Psoas muscle (tissue), 8 donors: ENCODE data around the gene PI4KB. TPM values are rescaled to one million over a fixed set of nuclear protein-coding genes. Genes with fewer than 3 reads are reported as not detected.

Source experiments
- ATAC-seq, 4 donors: fragments of 200-7000 bp; cut with Tn5 transposase; one replicate each; pipeline ENCODE4 v1.9.1; 2020; ENCODE audit warnings: moderate library complexity in 3 of 4, mild to moderate bottlenecking in 2 of 4
- DNase-seq, 2 donors: peaks; one replicate each; pipeline ENCODE4 v3.0.0-alpha.2; 2020
- H3K27ac ChIP-seq: fragments of 200-600 bp; one replicate; pipeline ENCODE4 v1.8.0; 2022
- H3K27me3 ChIP-seq, 3 donors: fragments of 200-600 bp in 1 of 3; one replicate each; pipeline versions ENCODE4 v1.6.1 to v1.8.0; 2013 to 2022; ENCODE audit warnings: low read length in 2 of 3, mild to moderate bottlenecking in 2 of 3, moderate library complexity in 1 of 3; ENCODE audit not compliant: insufficient read depth in 3 of 3
- H3K36me3 ChIP-seq, 2 donors: fragments of 200-600 bp in 1 of 2; one replicate each; pipeline versions ENCODE4 v1.6.1 to v1.8.0; 2013 to 2022; ENCODE audit warnings: low read depth in 1 of 2, mild to moderate bottlenecking in 1 of 2, moderate library complexity in 1 of 2; ENCODE audit not compliant: insufficient read depth in 1 of 2
- H3K4me1 ChIP-seq: fragments of 200-600 bp; one replicate; pipeline ENCODE4 v1.8.0; 2022
- H3K4me3 ChIP-seq: fragments of 200-600 bp; one replicate; pipeline ENCODE4 v1.8.0; 2022; ENCODE audit warnings: mild to moderate bottlenecking
- H3K9me3 ChIP-seq: fragments of 200-600 bp; one replicate; pipeline ENCODE4 v1.8.0; 2022
- WGBS, 3 donors: extraction: QIAGEN DNeasy Blood & Tissue Kit; methylation state at CpG; one replicate each; pipeline versions ENCODE4 v1.1.6 to v1.1.7; 2013; 5-methylcytosine and 5-hydroxymethylcytosine counted together
- intact Hi-C, 2 donors: fragments of 100-400 bp; cut with DNase I; formaldehyde crosslinking; loops; one replicate each; pipeline versions ENCODE4 v1.11.0 to v1.14.2; 2022
- polyA plus RNA-seq, 3 donors: library from polyadenylated mRNA; stranded (reverse); fragments of 200-250 nt; gene quantifications; one replicate each; pipeline ENCODE4 v1.2.3, GENCODE V29; 2013
- total RNA-seq, 4 donors: library from RNA; stranded (reverse); fragmentation: NEBNext Ultra II Directional in 2 of 4; extraction: Animal tissue kit (Norgen Biotek cat#: 25700) in 2 of 4; gene quantifications; one replicate each; pipeline versions ENCODE4 v1.2.1 to v1.2.4, GENCODE V29; 2021 to 2023
- TF ChIP-seq, protein P1 (sequence below): fragments of 200-600 bp; IDR thresholded peaks from one replicate; pipeline ENCODE4 v1.8.0; 2022; ENCODE audit warnings: antibody characterized with exemption
- donor health status: healthy with polysubstance abuse.
- donor health status: DM: no; HTN: no; CAD: no; lungs with moderate emphysema.
- donor health status: Bipolar disorder and iron deficiency.
- donor health status: healthy.
- donor health status: DM: yes; HTN: yes; CAD: no.
- donor health status: DM: no; HTN: no; CAD: no.
- donor health status: DM: no; HTN: no; CAD: no.
- donor health status: DM: yes; HTN: yes; CAD: no.

The PI4KB gene
- total and polyA plus RNA-seq, 7 donors: 42.6 to 96.4 (median 66.3) TPM

DNA sequence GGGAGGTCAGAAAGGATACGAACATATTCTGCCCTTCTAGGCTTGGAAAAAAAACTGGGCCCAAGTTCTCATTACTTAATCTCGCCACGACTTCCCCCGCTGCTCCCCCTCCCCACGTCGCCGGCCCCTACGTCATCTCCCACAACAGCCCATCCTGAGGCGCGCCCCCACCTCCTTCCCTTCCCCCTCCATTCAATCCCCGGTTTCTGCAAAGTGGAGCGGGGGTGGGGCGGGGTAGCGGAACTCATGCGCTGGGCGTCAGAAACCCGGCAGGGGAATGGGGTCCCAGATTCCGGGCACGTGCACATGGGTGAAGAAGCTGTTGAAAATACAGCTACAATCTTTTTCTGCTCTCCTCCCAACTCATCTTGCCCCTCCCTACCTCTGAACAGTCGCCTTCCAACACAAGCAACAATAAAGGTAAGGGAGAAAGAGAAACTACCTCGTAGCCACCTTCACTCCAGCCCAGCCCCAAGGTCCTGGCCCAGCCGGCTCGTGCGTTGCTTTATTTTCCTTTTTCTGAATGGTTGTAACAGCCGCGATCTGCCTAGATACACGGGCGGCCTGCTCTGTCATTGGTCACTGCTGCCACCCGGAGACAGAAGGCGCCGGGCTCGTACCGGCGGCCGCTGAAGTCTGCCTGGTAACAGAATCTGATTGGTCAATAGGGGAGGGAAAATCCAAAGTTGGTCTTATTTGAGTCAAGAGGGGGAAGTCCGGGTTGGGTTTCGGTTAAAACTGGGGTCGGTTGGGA lies 19.7 kb upstream of the PI4KB start, which contains the start of gene RFX5:
RFX5 (minus strand) TSS at position 484 of the 754 bp plus-strand sequence. CDS start 932 bp downstream, outside the sequence.
- H3K27ac ChIP-seq: peak within 1 kb of the TSS; percentile 91
- peaks cover 16% of the 10 kb centered on the region for H3K4me1 ChIP-seq
- H3K27me3 ChIP-seq: no peaks in the 10 kb centered on the region
- H3K36me3 ChIP-seq: peaks cover 0 to 42% of the 10 kb centered on the region in 2 donors
- peaks cover 5% of the 10 kb centered on the region for H3K9me3 ChIP-seq
- DNase-seq (peak; percentile 92 to 96), ATAC-seq (peak; percentile 98 to 99 (median 99))
- TF ChIP-seq, protein P1, sequence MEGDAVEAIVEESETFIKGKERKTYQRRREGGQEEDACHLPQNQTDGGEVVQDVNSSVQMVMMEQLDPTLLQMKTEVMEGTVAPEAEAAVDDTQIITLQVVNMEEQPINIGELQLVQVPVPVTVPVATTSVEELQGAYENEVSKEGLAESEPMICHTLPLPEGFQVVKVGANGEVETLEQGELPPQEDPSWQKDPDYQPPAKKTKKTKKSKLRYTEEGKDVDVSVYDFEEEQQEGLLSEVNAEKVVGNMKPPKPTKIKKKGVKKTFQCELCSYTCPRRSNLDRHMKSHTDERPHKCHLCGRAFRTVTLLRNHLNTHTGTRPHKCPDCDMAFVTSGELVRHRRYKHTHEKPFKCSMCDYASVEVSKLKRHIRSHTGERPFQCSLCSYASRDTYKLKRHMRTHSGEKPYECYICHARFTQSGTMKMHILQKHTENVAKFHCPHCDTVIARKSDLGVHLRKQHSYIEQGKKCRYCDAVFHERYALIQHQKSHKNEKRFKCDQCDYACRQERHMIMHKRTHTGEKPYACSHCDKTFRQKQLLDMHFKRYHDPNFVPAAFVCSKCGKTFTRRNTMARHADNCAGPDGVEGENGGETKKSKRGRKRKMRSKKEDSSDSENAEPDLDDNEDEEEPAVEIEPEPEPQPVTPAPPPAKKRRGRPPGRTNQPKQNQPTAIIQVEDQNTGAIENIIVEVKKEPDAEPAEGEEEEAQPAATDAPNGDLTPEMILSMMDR: no peak
- WGBS, 3 donors: 0 to 1% (median 1%) methylated on average over 38 of the region's 38 CpGs
- intact Hi-C loops: loop anchor here (2.0 to 10.0 kb wide), 3 partner anchors 48 to 150 kb away; partner anchors contain the start of genes PSMB4 (in 2 of the 2) and PIP5K1A (in 1 of the 2)
- peak within 1 kb of the TSS; percentile 88 for H3K4me3 ChIP-seq

DNA sequence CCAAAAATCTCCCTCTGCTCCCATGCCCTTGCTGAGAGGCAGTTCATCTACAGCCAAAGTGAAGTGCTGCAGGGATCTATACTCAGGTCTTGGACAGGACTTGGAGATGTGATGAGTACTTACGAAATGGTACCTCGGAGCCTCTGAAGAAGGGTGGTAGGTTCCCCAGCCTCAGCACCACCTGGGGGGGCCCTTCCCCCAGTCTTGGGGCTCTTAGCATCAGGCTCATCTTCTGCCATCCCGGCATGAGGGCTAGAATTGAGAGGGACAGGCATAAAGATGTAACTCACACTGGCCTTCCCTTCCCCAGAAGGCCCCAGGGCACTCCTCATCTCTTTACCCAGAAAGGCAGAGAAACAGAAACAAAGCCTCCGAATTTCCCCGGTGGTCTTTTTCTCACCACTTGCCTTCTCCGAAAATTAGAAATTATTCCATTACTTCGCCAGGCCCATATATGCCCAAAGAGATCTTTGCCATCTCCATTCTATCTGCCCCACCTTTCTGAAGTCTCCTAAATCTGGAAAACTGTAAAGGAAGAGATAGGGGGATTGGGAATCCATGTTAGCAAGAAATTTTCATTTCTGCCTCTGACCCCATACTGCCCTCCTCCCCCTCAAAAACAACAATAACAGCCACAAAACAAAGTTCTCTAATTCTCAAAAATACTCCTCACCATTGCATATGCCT lies 19.0 kb upstream of the PI4KB start:
- H3K4me3 ChIP-seq: peak overlapping the region; percentile 88
- peaks cover 0 to 48% of the 10 kb centered on the region in 2 donors for H3K36me3 ChIP-seq
- TF ChIP-seq, protein P1: no peak
- peak overlapping the region; percentile 91 for H3K27ac ChIP-seq
- H3K27me3 ChIP-seq: no peaks in the 10 kb centered on the region
- intact Hi-C loops: loop anchor here (2.0 to 10.0 kb wide), 3 partner anchors 49 to 149 kb away; partner anchors contain the start of genes PSMB4 (in 2 of the 2) and PIP5K1A (in 1 of the 2)
- DNase-seq: no peak
- ATAC-seq: no peak
- H3K4me1 ChIP-seq: peaks cover 16% of the 10 kb centered on the region
- H3K9me3 ChIP-seq: peaks cover 4% of the 10 kb centered on the region
- WGBS, 3 donors: 45 to 64% (median 49%) methylated on average over 7 of the region's 7 CpGs

GRCh38 chr1:151344291-151344690 lies 17.1 kb upstream of the PI4KB start:
- H3K4me3 ChIP-seq: no peak overlapping the region
- peaks cover 0 to 48% of the 10 kb centered on the region in 2 donors for H3K36me3 ChIP-seq
- ATAC-seq: no peak
- H3K27me3 ChIP-seq: no peaks in the 10 kb centered on the region
- TF ChIP-seq, protein P1: no peak
- WGBS, 3 donors: 79 to 87% (median 84%) methylated on average over 6 of the region's 6 CpGs
- intact Hi-C loops: loop anchor here in 1 of 2 donors (10.0 kb wide), 1 partner anchor 51 kb away; the partner anchor contains the start of gene PSMB4
- H3K9me3 ChIP-seq: no peaks in the 10 kb centered on the region
- H3K27ac ChIP-seq: no peak overlapping the region
- DNase-seq: no peak
- H3K4me1 ChIP-seq: peaks cover 16% of the 10 kb centered on the region

- H3K36me3 ChIP-seq: peaks cover 0 to 48% of the 10 kb centered on the region in 2 donors
- WGBS, 3 donors: 73 to 81% (median 77%) methylated on average over 9 of the region's 9 CpGs
- DNase-seq (no peak), ATAC-seq (no peak)
- no peak overlapping the region for H3K4me3 ChIP-seq
- H3K27me3 ChIP-seq: no peaks in the 10 kb centered on the region
- H3K27ac ChIP-seq: no peak overlapping the region
- no peaks in the 10 kb centered on the region for H3K9me3 ChIP-seq
- intact Hi-C loops: loop anchor here in 1 of 2 donors (10.0 kb wide), 1 partner anchor 51 kb away; the partner anchor contains the start of gene PSMB4
- H3K4me1 ChIP-seq: peaks cover 16% of the 10 kb centered on the region
- TF ChIP-seq, protein P1: no peak
Measured at GRCh38 chr1:151343587-151343986, 16.4 kb upstream of the PI4KB start.
